Ectodermal cell (in vitro differentiated cells): ENCODE measurements around the gene IGFBP6. TPM values are rescaled to one million over a fixed set of nuclear protein-coding genes. Genes with fewer than 3 reads are reported as not detected.
A peak's percentile ranks its signal among the peaks of the same experiment; 100 is the strongest.

Experiments used
- H3K27ac ChIP-seq: 2 replicates; pipeline ENCODE4 v1.7.0; 2013; ENCODE audit warnings: mild to moderate bottlenecking, low read depth, low read length; ENCODE audit not compliant: insufficient read depth, poor library complexity, severe bottlenecking
- H3K27me3 ChIP-seq: 2 replicates; pipeline ENCODE4 v1.7.0; 2013; ENCODE audit warnings: mild to moderate bottlenecking, low read length; ENCODE audit not compliant: insufficient read depth, control insufficient read depth, poor library complexity, severe bottlenecking
- H3K36me3 ChIP-seq: one replicate; pipeline ENCODE4 v1.7.0; 2013; ENCODE audit warnings: low read length; ENCODE audit not compliant: control insufficient read depth, insufficient read depth
- H3K4me1 ChIP-seq: one replicate; pipeline ENCODE4 v1.7.0; 2013; ENCODE audit warnings: low read length; ENCODE audit not compliant: control insufficient read depth, insufficient read depth
- H3K4me3 ChIP-seq: 2 replicates; pipeline ENCODE4 v1.7.0; 2013; ENCODE audit warnings: low read depth, low read length, control low read depth; ENCODE audit not compliant: insufficient read depth
- H3K9me3 ChIP-seq: 2 replicates; pipeline ENCODE4 v1.7.0; 2013; ENCODE audit warnings: mild to moderate bottlenecking, low read length, moderate library complexity; ENCODE audit not compliant: control insufficient read depth
- WGBS, 2 experiments: methylation state at CpG; one replicate each; pipeline ENCODE4 v1.1.7; 2013; ENCODE audit warnings: missing lambda C conversion rate in 2 of 2; 5-methylcytosine and 5-hydroxymethylcytosine counted together
- polyA plus RNA-seq, 4 experiments: library from polyadenylated mRNA; stranded (reverse); fragments of 50-300 nt; gene quantifications; one replicate each; pipeline ENCODE4 v1.2.3, GENCODE V29; 2013

IGFBP6 gene, protein sequence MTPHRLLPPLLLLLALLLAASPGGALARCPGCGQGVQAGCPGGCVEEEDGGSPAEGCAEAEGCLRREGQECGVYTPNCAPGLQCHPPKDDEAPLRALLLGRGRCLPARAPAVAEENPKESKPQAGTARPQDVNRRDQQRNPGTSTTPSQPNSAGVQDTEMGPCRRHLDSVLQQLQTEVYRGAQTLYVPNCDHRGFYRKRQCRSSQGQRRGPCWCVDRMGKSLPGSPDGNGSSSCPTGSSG
- polyA plus RNA-seq (2013, experiment 1 of 4): 2.7 TPM
- 1.7 TPM for polyA plus RNA-seq (2013, experiment 2 of 4)
- polyA plus RNA-seq (2013, experiment 3 of 4): 1.7 TPM
- 2.8 TPM for polyA plus RNA-seq (2013, experiment 4 of 4)

DNA sequence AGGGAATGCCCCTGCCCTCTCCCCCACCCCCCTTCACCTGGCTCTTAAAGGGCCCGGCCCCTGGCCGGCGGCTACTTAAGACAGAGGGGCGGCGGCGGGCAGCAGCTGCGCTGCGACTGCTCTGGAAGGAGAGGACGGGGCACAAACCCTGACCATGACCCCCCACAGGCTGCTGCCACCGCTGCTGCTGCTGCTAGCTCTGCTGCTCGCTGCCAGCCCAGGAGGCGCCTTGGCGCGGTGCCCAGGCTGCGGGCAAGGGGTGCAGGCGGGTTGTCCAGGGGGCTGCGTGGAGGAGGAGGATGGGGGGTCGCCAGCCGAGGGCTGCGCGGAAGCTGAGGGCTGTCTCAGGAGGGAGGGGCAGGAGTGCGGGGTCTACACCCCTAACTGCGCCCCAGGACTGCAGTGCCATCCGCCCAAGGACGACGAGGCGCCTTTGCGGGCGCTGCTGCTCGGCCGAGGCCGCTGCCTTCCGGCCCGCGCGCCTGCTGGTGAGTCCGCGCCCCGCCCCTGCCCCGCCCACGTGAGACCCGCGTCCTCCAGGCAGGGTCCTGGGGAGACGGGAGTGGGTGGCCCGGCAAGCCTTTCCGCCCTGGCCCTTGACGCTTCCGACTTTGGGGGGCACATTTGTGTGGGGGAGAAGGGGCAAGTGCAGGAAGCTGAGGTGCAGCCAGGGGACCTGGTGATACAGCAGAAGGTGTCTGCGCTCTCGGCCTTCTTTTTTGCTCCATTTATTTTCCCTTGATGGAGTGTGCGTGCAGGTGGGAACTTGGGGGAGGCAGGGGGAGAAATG lies at the start of gene IGFBP6:
Gene IGFBP6, plus strand, starts transcription at position 104 of the 790 bp plus-strand sequence. Its CDS starts 51 bp downstream, at position 155.
- Histone ChIP-seq H3K27me3 (peaks cover 37% of the 10 kb centered on the region), H3K4me1 (peaks cover 16% of the 10 kb centered on the region), H3K4me3 (peak within 1 kb of the TSS; percentile 54), H3K36me3 (no peaks in the 10 kb centered on the region), H3K9me3 (no peaks in the 10 kb centered on the region), H3K27ac (no peak within 1 kb of the TSS)
- 1% methylated on average over 51 of the region's 51 CpGs for WGBS, 2 experiments

DNA sequence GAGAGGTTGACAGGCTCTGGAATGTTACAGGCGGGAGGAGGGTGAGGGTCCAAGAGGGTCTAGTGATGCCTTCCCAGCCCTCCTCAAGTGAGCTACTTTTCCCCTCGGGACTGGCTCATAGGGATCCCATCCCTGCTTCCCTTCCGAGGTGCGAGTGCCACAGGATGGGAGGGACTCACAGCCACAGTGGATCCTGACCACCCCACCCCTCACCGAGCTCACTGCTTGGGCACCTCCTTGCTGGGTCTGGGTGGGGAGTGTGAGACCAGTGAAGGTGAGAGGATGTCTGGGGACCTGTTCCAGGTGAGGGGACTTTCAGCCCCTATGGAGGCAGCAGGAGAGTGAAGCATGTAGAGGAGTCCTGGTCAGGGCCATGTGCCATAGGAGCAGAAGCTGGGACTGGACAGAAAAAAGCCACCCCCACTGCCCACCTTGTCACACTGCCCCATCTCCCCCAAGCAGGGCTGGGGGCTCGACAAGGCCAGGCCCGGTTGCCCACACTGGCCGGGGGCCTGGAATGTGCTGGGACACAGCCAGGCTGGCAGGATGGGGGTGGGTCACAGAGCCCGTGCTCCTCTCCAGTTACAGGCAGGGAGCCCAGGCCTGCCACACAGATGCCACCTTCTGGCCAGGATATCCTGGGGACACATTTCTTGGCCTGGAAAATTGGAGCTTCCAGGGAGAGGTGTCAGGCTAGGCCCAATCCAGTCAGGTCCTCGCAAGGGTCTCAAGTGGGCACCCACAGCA lies 49.3 kb upstream of the IGFBP6 start:
- WGBS, 2 experiments: 20% methylated on average over 10 of the region's 10 CpGs
- Histone ChIP-seq H3K4me3 (peak overlapping the region; percentile 32), H3K4me1 (peaks cover 43% of the 10 kb centered on the region)

DNA sequence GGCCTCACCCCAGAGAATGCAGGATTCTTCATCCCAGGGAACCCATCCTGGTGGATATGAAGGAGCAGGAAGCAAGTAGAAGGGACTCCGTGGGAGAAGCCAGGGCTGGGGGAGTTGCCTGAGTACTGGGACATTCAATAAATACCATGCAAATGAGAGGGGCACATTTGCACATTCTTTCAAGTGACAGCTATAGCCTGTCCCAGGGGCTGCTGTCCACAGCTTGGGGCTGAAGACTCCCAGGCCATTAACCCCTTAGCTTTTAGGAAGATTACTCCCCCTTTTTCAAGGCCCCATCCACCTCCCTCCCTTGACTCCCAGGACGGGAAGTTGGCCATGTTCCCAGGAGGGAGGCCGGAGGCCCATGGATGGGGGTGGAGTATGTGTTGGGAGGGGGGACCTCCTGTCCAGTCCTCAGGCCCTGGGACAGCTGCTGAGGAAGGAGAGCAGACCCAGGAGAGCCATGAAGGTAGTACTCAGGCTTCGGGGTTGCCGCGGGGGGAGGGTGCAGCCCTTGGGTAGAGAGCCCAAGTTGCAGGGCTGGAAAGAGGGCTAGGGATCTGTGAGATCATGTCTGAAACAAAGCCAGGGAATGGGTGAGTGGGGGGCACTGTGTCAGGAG lies 48.6 kb upstream of the IGFBP6 start:
- no peak overlapping the region for H3K4me3 ChIP-seq
- WGBS, 2 experiments: 24 to 27% methylated on average over 6 of the region's 6 CpGs
- no peaks in the 10 kb centered on the region for H3K9me3 ChIP-seq
- peak overlapping the region; percentile 22 for H3K27ac ChIP-seq
- peaks cover 43% of the 10 kb centered on the region for H3K4me1 ChIP-seq
- no peaks in the 10 kb centered on the region for H3K36me3 ChIP-seq
- H3K27me3 ChIP-seq: peaks cover 13% of the 10 kb centered on the region

More for the DNA sequence above, 49.3 kb upstream of the IGFBP6 start:
- Histone ChIP-seq H3K9me3 (no peaks in the 10 kb centered on the region), H3K27me3 (peaks cover 13% of the 10 kb centered on the region), H3K27ac (peak overlapping the region; percentile 22), H3K36me3 (no peaks in the 10 kb centered on the region)

DNA sequence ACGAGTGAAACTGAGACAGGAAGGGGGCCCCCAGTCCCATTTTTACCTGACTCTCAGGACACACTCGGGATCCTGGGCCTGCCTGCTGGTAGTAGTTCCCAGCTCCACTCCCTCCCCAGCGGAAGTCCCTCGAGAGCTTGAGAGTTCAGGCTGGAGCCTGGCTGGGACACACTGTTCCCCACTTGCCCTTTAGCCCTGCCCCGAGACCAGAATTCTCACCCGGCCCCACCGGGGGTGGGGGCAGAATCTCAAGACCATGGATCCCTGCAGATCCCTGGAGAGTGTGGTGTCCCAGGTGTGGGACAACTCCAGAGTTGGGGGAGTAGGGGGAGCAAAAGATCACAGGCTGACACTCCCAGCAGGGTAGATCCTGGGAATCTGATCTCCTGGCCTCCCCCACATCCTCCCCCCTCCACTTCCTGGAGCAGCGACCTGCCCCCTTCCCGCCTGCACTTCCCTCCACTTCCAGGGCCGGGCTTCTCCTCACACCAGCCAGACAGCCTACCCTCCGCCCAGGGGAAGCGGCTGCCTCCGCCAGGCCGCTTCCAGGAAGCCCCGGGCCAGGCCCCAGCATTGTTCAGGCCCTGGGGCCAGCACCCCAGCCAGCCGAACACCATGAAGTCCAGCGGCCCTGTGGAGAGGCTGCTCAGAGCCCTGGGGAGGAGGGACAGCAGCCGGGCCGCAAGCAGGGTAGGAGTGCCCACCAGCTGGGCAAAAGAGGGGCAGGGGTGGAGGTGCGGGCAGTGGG lies 47.7 kb upstream of the IGFBP6 start, which contains the start of gene TNS2:
Gene TNS2, plus strand, starts transcription at position 495 of the 748 bp plus-strand sequence. Its CDS starts 121 bp downstream, at position 616.
- Histone ChIP-seq H3K4me1 (peaks cover 43% of the 10 kb centered on the region), H3K27ac (no peak within 1 kb of the TSS), H3K27me3 (peaks cover 13% of the 10 kb centered on the region), H3K9me3 (no peaks in the 10 kb centered on the region), H3K36me3 (no peaks in the 10 kb centered on the region), H3K4me3 (peak within 1 kb of the TSS; percentile 12)
- 15 to 16% methylated on average over 20 of the region's 20 CpGs for WGBS, 2 experiments

DNA sequence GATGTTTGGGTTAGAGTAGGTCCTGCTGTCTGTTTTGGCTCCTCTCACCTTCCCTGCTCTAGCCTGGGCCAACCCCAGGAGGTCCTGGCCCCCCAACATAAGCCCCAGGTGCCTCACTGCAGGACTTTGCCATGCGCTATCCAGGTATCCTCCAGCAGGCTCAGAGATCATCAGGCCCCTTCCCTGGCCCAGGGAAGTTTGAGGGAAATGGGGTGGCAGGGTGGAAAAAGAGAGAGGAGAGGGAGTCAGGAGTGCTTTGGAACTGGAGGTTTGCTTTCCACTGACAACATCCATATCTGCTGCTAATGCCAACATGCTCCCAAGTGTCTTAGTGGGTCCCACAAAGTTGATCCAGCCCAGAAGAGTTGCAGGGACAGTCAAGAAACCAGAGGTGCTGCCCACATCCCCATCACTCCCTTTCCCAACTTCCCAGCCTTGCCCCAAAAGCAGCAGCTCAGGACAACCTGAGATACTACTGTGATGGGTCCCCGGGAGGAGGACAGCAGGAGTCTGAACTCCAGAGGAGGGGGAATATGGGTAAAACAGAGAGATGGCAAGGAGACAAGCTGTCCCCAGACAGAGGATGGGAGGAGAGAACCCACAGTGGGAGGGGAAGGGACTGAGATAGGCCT lies 46.9 kb upstream of the IGFBP6 start:
- H3K9me3 ChIP-seq: no peaks in the 10 kb centered on the region
- H3K4me3 ChIP-seq: peak overlapping the region; percentile 12
- peaks cover 7% of the 10 kb centered on the region for H3K27me3 ChIP-seq
- H3K4me1 ChIP-seq: peaks cover 39% of the 10 kb centered on the region
- WGBS, 2 experiments: 81 to 83% methylated on average over 2 of the region's 2 CpGs
- H3K36me3 ChIP-seq: no peaks in the 10 kb centered on the region
- no peak overlapping the region for H3K27ac ChIP-seq

DNA sequence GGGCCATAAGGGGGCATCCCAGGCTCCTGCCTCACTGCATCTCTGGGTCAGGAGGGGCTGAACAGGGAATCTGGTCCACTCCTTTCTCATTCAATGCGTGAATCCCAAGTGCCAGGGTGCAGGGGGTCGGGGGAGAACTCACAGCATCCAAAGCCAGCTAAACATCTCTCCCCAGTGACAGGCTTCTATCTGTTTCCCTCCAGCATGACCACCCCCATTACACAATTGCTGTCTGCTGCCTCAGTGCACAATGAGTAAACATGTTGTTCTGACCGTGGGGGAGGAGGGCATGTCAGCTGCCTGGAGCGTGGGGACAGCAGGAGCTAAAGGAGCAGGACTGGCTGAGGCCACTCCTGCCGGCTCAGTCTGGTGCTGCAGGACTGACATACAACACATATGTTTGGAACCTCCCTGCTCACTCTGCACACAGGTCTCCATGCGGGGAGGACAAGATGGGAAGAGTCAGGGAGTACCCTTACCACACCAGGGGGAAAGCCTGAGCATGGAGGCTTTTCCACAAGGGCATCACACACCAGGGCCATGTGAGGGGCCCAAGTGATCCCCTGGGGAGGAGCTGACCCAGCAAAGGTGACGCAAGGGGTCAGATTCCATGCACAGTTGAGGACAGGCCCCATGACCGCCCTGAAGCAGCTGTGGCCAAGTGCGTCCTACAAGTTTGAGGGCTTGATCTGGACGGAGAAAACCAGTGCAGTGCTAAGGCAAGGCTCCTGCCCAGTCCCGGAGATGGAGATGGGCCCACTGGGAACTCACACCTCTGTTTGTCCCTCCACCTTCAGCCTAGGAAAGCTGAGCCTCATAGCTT lies 46.2 kb upstream of the IGFBP6 start:
- no peak overlapping the region for H3K27ac ChIP-seq
- peaks cover 39% of the 10 kb centered on the region for H3K4me1 ChIP-seq
- H3K4me3 ChIP-seq: no peak overlapping the region
- peaks cover under 1% of the 10 kb centered on the region for H3K27me3 ChIP-seq
- H3K9me3 ChIP-seq: no peaks in the 10 kb centered on the region
- H3K36me3 ChIP-seq: no peaks in the 10 kb centered on the region
- 60 to 61% methylated on average over 11 of the region's 11 CpGs for WGBS, 2 experiments

DNA sequence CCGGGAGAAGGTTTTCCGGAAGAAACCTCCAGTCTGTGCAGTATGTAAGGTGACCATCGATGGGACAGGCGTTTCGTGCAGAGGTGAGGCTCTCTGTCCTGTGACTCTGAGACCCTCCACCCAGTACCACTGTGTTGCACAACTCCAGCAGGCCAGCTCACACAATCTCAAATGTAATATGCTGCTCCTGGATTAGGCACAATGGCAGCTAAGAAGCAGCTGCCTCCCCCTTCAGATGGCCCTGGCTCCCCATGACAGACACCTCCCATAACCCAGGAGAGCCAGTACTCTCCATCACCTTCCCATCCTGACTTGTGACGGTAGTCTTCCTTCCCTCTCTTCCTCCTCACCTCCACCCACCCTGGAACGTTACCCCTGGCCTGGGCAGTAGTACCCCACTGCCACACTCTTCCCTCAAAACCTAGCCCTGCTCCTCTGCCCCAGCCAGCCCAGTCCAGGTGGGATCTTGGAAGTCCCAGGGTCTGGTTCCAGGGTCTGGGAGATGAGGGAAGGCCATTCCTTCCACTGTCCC lies 45.5 kb upstream of the IGFBP6 start:
- 93 to 94% methylated on average over 7 of the region's 7 CpGs for WGBS, 2 experiments
- no peaks in the 10 kb centered on the region for H3K36me3 ChIP-seq
- no peak overlapping the region for H3K4me3 ChIP-seq
- H3K4me1 ChIP-seq: peaks cover 39% of the 10 kb centered on the region
- H3K27ac ChIP-seq: no peak overlapping the region
- no peaks in the 10 kb centered on the region for H3K27me3 ChIP-seq
- no peaks in the 10 kb centered on the region for H3K9me3 ChIP-seq

DNA sequence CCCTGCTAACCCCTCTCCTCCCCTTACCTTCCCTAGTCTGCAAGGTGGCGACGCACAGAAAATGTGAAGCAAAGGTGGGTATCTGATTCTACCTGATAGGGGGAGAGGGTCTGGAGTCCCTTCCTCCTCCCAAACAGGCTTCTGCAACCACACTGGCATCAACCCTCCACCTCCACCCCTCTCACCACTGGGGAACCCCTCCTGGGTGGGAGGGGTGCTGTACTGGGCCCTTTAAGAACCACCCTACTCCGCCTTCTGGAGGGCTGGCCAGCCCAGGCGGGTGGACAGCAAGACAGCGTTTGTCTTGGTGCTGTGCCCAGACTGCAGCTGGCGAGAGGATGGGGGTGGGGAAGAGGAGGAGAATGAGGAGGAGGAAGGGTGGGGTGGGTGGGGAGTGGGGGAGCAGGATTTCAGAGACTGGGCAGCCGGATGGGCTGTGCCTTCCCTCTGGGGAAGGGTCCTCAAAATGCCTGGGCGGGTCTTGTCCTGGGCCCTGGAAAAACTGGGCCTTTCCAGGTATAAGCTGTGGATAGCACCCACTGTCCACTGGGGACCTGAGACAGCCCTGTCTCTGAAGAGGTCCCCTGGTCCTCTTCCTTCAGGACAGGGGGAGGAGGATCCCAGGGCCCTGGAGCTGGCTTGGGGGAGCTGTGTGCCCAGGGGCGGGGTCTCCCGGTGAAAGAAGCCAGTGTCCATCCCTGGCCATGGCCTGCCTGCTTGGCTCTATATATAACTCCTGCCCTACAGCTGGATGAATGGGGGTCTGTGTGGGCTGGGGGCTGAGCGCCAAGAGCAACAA lies 44.8 kb upstream of the IGFBP6 start:
- Histone ChIP-seq H3K4me3 (no peak overlapping the region), H3K9me3 (no peaks in the 10 kb centered on the region), H3K27me3 (no peaks in the 10 kb centered on the region), H3K36me3 (no peaks in the 10 kb centered on the region), H3K27ac (no peak overlapping the region), H3K4me1 (peaks cover 38% of the 10 kb centered on the region)
- WGBS, 2 experiments: 90 to 94% methylated on average over 10 to 11 of the region's 11 CpGs
